SK-MEL-5 (cell line): ENCODE results near the gene SDR42E2. TPM values are rescaled to one million over a fixed set of nuclear protein-coding genes. Genes with fewer than 3 reads are reported as not detected.
"Not testable (repeated sequence)": the region's sequence is repeated elsewhere in the genome, so short reads cannot be mapped to it uniquely, and the experiment has no call there.

Source experiments
- DNase-seq: peaks from one replicate; pipeline ENCODE4 v3.0.0-alpha.2; 2016; ENCODE audit warnings: low read depth, low spot score
- in situ Hi-C: cut with HindIII; loops from 2 replicates; pipeline ENCODE4 v1.10.0; 2016; ENCODE audit warnings: low sequenced_read_pairs, high pct_unique_total_duplicates, low pct_unique_long_range_greater_than_20kb
- total RNA-seq: library from RNA; depleted of rRNA; stranded (reverse); fragments of >200 nt; shearing (Covaris generic); gene quantifications from 2 replicates; pipeline ENCODE4 v1.2.3, GENCODE V29; 2014

Gene SDR42E2
- total RNA-seq, 1 experiment from 2014 or later: not detected

DNA sequence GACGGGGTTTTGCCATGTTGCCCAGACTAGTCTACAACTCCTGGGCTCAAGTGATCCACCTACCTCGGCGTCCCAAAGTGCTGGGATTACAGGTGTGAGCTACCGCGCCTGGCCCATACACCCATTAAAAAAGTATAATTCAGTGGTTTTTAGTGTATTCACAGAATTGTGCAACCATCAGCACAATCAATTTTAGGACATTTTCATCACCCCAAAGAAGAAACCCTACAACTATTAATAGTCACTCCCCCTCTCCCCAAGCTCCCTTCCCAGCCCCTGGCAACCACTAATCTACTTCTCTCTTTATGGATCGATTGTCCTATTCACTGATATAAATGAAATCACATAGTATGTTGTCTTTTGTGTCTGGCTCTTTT lies 39.9 kb downstream of the SDR42E2 start:
- in situ Hi-C loops: no loop called here
- no peak for DNase-seq

DNA sequence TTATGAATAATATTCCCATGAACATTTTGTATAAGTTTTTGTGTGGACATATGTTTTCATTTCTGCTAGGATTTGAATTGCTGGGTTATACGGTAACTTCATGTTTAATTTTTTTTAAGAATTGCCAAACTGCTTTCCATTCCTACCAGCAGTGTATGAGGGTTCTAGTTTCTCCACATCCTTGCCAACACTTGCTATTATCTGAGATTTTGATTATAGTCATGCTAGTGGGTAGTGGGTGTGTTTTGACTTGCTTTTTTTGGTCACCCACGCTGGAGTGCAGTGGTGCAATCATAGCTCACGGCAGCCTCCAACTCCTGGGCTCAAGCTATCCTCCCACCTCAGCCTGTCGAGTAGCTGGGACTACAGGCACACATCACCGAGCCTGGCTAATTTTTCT lies 40.8 kb downstream of the SDR42E2 start:
- no peak for DNase-seq
- in situ Hi-C loops: no loop called here

DNA sequence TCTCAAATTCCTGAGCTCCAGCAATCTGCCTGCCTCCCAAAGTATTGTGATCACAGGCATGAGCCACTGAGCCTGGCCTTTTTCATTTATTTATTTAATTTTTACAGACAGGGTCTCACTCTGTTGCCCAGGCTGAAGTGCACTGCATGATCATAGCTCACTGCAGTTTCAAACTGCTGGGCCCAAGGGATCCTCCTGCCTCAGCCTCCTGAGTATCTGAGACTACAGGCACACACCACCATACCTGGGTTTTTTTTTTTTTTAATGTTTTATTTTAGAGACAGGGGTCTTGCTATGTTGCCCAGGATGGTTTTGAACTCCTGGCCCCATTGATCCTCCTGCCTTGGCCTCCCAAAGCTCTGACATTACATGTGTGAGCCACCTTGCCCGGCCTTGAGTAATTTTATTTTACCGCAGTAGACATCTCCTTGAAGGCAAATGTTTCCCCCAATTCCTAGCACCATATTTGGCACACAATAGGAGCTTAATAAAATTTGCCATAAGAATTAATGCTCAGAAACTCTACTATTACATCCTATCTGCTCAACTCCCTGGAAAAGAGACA lies 41.9 kb downstream of the SDR42E2 start:
- in situ Hi-C loops: no loop called here
- no peak for DNase-seq

DNA sequence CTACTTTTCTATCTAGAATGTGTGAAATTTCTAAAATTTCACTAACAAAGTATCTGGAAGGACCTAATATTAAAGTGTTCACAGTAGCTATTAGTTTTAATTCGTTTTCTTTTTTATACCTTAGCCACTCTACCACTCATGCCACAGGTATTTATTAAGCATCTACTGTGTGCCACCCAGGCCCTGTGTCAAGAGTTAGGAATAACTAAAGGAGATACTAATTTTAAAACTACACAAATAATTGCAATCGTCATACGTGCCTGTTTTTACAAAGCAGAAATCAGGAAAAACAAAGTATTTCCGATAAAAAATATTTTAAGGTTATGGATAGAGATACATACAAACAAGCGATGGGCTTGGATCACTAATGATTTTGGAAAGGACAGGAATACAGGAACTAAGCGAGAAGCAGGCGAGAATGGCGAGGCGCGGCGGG lies 43.3 kb downstream of the SDR42E2 start:
- no peak for DNase-seq
- in situ Hi-C loops: no loop called here

DNA sequence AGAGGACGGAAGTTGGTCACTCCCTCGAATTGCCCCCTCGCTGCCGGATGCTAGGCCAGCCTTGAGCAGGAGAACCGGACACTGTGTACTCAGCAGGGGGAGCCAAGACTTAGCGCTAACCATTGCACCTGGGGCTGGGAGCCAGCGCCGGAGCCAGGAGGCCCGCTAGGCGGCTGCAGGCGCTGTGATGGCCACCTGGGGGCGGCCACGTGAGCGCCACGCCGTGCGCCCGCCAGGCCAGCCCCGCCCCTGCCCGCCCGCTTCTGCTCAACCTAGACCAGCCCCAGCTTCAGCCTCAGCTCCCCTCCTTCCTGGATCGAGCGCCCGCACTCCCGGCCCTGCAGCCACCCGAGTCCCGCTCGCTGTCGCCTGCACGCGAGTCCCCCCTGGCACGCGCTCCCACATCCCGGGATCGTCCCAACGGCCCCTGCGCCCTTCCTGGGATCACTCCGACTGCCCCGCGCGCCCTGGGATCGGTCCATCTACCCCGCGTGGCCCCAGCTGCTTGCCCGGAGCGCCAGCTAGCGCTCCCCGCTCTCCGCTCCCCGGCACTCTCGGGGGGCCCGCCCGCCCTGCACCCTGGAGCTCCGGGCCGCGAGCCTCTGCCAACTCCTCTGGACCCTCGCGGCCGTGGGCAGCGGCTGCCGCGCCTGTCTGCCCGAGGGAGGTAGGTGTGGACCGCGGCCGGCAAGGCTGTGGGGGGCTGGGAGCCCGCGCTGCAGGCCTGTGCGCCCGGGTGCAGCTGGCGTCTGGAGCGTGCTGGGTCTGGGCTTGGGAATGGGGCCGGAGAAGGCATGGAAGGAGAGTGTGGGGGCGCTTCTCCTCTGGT lies 43.9 kb downstream of the SDR42E2 start, which contains the start of gene EEF2K:
Gene EEF2K, plus strand, starts transcription at position 266 of the 829 bp plus-strand sequence. CDS start 19,452 bp downstream, outside the sequence.
- in situ Hi-C loops: no loop called here
- peak; percentile 94 for DNase-seq

DNA sequence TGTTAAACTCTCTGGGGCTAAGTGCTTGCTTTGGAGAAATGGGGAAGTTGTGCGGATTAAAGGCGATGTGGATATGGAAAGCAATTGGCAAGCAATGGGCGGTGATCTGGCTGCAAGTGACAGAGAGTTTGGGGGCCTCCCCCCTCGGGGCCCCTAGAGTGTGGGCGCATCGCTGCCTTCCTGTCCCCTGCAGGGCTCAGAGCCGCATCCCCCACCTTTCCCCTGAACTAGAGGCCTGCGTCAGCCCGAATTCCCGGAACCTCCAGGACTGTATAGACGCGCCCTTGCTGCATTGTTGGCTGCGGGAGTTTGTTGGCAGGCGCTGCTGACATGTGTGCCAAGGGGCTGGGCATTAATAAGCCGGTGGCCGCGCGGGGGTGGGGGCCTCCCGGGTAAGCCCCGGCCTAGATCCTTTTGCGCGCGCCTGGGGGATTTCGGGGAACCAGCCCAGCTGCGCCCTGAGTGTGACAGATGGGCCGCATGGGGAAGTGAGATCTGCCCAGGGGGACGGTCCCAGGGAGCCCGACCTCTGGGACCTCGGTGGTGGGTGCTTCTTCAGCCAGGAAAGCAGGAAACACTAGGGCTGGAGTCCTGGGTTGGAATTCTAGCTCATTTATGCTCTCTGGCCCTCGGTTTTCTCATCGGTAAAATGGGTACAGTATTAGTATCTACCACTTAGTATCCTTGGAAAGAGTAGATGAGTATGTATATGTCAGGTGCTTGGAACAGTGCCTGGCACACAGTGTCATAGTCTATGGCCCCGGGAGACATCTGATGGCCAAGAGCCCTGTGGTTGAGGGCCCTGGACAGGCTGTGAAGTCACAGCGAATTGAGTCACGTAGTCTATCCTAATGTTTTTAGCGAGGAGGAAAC lies 44.8 kb downstream of the SDR42E2 start:
- in situ Hi-C loops: no loop called here
- DNase-seq: no peak

DNA sequence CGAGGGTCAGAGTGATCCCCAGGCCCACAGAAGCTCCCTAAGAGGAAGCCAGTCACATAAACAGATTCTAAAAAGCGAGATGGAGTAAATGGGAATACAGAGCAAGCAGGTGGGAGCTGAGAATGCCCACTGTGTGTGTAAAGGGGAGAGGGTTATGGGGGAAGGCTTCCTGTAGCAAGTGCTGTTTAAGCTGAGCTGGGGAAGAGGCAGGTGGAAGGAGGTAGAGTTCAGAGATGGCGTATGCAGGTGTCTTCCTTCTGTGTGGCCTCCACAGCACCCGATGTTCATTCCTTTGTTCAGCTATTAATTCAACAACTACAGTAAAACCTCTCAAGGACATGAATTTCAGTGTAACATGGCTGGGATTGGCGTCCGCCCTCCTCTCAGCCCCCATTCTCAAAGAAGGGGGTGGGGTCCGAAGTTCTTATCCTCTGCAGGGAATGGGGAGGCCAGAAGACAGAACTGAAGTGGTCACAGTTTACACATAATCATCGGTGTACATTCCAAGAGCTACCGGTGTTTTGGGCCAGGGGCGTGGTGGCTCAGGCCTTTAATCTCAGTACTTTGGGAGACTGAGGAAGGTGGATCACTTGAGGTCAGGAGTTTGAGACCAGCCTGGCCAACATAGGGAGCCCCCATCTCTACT lies 45.5 kb downstream of the SDR42E2 start:
- DNase-seq: no peak
- in situ Hi-C loops: no loop called here

DNA sequence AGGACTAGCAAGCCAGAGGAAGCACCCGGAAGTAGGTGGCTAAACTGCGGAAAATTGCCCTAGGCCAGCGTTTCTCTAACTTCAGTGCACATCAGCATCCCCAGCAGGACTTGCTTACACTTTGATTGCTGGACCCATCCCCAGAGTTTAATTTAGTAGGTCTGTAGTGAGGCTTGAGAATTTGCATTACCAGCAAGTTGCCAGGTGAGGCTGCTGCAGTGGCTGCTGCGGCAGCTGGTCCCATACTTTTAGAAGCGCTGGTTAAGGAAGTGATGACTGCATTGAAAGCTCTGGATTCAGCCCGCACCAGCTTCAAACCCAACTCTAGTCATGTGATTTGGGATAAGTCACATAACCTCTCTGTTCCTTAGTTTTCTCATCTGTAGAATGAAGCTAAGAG lies 48.0 kb downstream of the SDR42E2 start:
- in situ Hi-C loops: no loop called here
- DNase-seq: no peak

DNA sequence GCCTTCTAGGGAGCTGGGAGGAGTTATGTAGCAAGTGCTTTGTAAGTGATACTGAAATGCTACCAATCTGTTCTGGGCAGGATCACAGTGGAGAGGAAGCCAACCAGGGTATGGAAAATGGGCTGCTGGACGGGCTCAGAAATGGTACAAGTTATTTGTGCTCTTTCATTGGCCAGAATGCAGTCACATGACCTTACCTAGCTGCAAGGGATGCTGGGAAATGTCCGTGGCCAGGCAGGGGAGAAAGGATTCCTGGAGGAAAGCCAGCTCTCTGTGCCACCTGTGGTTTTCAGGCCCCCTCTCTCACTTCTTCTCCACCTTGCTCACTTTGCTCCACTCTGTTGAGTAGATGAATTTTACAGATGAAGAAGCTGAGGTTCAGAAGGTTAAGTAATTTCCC lies 48.5 kb downstream of the SDR42E2 start:
- no peak for DNase-seq
- in situ Hi-C loops: no loop called here

DNA sequence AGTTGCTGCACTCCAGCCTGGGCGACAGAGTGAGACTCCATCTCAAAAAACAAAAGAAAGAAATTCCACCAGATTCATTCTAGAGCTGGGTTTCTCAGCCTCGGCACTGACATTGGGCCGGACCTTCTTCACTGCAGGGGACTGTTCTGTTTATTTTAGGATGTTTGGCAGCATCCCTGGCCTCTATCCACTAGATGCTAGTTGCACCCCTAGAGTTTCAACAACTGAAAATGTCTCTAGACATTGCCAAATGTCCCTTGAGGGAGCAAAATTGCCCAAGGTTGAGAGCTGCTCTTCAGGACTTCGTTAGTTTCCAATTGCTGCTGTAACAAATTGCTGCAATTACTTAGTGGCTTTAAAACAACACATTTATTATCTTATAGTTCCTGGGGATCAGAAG lies 50.9 kb downstream of the SDR42E2 start:
- no peak for DNase-seq
- in situ Hi-C loops: no loop called here

DNA sequence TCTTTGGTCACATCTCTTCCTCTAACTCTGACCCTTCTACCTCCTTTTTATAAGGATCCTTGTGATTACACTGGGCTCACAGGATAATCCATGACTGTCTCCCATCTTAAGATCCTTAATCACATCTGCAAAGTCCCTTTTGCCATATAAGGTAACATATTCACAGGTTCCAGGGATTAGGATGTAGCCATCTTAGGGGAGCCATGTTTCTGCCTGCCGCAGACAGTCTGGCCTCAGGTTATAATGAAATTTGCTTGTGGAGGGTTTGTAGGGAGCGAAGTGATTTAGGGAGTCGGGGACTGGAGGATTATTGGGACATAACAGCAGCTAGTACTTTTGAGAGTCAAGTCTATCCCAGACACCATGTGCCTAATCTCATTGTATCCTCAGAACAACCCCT lies 51.5 kb downstream of the SDR42E2 start:
- no peak for DNase-seq
- in situ Hi-C loops: no loop called here

DNA sequence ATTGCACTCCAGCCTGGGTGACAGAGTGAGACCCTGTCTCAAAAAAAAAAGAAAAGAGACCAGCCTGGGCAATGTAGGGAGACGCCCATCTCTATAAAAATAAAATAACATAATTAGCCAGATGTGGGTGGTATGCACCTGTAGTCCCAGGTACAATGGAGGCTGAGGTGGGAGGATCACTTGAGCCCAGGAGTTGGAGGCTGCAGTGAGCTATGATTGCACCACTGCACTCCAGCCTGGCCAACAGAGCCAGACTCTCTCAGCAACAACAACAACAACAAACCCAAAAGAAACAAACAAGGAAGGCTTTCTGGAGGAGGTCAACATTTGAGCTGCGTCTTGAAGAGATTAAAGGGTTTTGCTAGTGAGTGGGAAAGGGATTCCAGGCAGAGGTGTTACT lies 52.1 kb downstream of the SDR42E2 start:
- in situ Hi-C loops: no loop called here
- DNase-seq: no peak

DNA sequence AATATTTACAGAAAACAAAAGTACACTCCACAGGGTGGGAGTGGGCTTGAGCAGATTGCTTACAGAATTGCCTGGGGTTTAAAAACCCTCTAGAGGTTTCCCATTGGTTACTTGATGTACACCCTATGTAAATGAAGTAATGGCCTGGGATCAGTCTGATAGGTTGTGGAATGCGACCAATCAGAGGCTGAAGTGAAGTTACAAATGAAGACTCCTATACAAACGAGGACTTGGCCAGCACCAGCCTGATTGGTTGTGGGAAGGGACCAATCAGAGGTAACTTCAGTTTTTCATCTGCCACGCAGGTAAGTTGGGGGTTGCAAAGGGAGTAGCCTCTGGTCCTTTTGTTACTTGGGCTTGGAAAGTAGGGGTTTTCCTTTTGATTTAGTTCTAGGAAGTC lies 52.6 kb downstream of the SDR42E2 start:
- in situ Hi-C loops: no loop called here
- peak; percentile 43 for DNase-seq

DNA sequence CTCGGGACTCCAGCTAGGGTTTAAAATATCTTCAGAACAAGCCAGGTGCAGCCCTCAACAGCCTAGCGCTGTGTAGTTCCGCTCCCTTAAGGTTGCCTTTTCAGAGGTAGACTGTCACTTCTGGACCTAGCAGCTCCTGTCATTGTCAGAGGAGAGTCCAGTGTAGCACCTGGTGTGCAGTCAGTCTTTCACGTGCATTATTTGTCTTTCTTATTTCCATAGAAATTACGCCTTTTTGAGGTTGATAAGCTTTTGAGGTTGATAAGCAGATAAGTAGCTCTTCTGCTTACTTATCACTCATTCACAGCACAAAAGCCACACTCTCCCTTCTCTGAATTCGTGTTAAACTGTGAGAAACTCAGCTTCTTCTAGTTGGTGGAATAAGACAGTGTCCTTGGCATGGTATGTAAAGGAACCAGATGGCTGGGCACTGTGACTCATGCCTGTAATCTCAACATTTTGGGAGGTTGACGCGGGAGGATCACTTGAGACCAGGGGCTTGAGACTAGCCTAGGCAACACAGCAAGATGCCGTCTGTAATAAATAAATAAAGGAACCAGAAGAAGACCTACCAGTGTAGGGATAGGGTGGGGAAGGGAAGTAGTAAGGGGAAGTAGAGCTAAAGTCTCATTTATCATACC lies 54.0 kb downstream of the SDR42E2 start:
- in situ Hi-C loops: no loop called here

DNA sequence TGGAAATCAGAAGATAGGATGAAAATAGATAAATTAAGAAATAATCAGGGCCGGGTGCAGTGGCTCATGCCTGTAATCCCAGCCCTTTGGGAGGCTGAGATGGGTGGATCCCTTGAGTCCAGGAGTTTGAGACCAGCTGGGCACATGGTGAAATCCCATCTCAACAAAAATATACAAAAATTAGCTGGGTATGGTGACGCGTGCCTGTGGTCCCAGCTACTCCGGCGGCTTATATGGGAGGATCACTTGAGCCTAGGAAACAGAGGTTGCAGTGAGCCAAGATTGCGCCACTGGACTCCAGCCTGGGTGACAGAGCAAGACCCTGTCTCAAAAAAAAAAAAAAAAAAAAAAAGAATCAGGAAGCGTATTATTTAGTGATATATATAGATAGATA lies 54.5 kb downstream of the SDR42E2 start:
- DNase-seq, in situ Hi-C loops: not testable (repeated sequence)

More for the DNA sequence above, 54.0 kb downstream of the SDR42E2 start:
- DNase-seq: no peak

DNA sequence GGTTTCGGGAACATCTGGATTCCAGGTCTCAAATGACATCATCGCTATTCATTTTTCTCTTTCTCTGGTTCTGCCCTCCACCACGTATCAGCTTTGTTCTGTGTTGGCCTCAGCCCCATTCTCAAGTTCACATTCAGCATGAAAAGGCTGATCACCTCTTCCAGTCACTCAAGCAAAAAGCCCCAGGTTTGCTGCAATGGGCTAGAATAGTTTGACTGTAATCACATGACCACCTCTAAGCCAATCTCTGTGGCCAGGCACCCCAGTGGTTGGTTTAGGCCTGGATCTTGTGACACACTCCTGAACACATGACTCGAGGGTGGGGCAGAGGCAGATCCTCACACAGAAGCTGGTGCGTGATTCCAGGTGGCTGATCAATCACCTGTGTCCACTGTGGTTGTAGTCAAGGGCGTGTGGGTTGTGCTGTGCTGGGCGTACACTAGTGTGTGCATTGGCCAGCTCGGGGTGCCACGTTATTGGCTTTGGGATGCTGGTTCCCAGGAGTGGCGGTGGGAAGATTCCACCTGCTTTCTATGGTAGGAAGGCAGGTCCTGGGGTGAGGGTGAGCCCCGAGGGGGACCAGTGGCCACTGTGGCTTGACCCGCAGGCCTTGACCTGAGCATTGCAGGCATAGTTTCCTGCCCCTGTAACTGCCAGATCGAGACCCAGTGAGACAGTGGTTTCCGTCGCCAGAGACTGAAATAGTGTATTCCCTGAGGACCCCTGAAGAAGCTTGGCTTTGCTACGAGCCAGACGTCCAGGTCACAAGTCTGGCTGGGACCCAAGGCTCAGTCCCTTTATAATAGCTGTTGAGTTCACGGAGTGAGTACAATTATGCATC lies 55.8 kb downstream of the SDR42E2 start:
- DNase-seq: peak; percentile 49
- in situ Hi-C loops: no loop called here
